Umbilical cord (tissue), 2 donors: ENCODE measurements around the gene ZNF714. TPM values are rescaled to one million over a fixed set of nuclear protein-coding genes. Genes with fewer than 3 reads are reported as not detected.

Experiments used
- DNase-seq: peaks from one replicate; pipeline ENCODE4 v3.0.0-alpha.2; 2015; ENCODE audit warnings: low spot score
- total RNA-seq: library from RNA; depleted of rRNA; stranded (reverse); fragments of >200 nt; gene quantifications from one replicate; pipeline ENCODE4 v1.2.3, GENCODE V29; 2014; ENCODE audit warnings: low replicate concordance; ENCODE audit not compliant: insufficient read depth

Gene ZNF714
- total RNA-seq = 11.8 TPM

DNA sequence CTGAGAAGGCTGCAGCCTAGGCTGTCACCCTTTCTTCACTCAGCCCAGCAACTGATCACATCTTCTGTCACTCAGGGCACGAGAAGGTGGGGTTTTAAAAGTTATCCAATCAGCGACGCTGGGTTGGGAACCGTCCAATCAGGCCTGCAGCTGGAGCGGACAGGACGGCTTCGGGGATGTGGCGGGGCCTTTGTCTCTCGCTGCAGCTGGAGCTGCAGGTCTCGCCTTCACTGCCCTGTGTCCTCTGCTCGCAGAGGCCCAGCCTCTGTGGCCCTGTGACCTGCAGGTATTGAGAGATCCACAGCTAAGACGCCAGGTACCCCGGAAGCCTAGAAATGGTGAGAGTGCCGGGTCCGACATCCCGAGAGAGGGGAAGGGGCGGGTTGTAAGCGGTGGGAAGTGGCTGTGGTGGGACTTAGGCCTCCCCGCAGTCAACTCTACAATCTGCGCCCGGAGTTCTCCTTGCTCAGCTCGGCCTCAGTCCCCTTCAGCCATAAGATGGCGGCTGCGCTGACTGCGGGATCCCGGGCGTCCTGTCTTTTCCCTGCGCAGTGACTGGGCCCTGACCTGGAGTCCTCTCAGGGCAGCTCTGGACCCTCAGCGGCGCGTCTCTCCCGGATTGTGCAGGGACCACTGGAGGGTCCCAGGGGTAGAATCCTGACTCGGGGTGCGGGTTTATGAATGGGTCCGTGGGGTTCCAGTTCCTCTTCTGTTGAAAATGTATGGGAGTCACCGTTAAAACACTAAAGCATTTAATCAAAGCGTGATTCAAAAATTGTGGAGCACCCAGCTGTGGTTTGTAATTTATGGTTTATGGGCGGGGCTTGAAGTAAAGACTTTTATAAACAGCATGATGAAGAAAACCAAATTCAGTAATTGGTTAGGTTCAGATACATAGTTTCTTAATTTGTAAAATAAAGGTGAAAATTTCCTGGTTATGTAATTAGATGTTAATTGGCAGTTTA, at the start of gene ZNF714:
Gene ZNF714, plus strand, starts transcription at position 193 of the 965 bp plus-strand sequence. CDS start 16,066 bp downstream, outside the sequence.
- peak; percentile 97 for DNase-seq

GRCh38 chr19:21045028-21045427, 37.0 kb upstream of the ZNF714 start:
- DNase-seq = no peak

DNA sequence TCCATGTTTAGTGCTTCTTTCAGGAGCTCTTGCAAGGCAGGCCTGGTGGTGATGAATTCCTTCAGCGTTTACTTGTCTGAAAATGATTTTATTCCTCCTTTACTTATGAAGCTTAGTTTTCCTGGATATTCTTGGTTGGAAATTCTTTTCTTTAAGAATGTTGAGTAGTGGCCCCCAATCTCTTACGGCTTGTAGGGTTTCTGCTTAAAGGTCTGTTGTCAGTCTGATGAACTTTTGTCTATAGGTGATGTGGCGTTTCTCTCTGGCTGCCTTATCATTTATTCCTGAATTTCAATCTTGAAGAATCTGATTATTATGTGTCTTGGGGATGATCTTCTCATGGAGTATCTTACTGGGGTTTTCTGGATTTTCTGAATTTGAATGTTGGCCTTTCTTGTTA, 35.5 kb upstream of the ZNF714 start:
- no peak for DNase-seq

- no peak for DNase-seq
These were observed 34.3 kb upstream of the ZNF714 start for GRCh38 chr19:21047716-21048115.

- DNase-seq = no peak
These were observed 29.1 kb upstream of the ZNF714 start for GRCh38 chr19:21052902-21053301.

- no peak for DNase-seq
These were observed 16.7 kb upstream of the ZNF714 start for GRCh38 chr19:21065336-21065735.

- DNase-seq = no peak
These were observed 2.3 kb downstream of the ZNF714 start for GRCh38 chr19:21084343-21084742.

- no peak for DNase-seq
These were observed 5.9 kb downstream of the ZNF714 start for GRCh38 chr19:21087871-21088270.

GRCh38 chr19:21092109-21092508, 10.1 kb downstream of the ZNF714 start:
- DNase-seq = peak; percentile 23

GRCh38 chr19:21094347-21095025, 12.5 kb downstream of the ZNF714 start:
- DNase-seq = no peak

DNA sequence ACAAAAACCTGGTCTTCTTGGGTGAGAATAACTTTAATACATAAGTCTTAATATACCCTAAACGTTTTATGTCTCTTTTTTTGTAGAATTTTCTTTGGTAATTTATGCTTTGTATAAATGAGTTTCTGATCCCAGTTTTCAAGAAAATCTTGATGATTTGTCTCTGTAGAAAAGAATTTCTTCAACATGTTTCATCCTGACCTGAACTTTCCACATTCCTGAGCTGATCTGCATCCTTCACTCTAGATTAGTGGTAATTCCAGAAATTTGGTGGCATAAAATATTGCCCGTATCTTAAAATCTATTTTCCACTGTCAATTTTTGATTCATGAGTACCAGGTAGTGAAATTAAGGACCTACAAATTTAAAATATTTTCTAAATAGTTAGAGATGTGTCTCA, 16.3 kb downstream of the ZNF714 start:
- DNase-seq = peak; percentile 33

DNA sequence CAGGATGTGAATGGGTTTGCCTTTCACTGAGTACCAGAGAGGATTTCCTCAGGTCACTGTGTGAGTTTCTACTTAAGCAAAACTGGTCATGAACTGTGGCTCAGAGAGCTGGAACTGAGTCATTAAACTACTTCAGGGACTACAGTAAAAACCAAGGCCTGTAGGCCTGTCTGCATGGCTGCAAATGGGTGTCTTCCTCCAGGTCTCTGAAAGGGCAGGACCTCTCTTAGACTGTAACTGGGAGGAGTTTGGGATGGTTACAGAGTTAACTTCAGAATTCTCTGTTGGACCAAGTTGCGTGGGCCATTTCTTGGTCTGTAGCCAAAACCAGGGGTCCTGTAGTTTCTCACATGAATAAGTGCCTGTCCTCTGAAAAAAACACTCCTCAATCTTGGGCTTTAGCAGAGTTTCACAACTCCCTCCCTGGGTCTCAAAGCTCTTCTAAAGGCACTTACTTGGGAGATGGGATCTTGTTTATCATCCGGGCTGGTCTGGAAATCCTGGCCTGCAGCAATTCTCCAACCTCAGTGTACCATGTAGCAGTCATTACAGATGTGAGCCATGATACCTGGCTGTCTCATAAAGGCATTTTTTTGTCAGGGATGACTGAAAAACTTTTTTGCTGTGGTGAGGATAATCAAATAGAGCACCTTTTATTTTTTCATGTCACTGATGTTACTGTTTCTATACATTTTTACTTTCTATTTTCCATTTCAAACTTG, 19.7 kb downstream of the ZNF714 start:
- DNase-seq = peak; percentile 75

DNA sequence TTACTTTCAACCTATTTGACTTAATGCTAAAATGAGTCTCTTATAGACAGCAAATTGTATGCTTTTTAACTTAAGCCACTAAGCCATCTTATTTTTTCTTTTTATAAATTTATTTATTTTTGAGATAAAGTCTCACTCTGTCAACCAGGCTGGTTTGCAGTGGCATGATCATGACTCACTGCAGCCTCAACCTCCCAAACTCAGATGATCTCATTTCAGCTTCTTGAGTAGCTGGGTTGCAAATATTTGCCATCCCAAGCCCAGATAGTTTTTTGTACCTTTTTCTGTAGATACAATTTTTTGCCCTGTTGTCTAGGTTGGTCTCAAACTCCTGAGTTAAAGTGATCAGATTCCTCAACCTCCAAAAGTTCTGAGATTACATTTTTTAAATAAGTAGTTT, 27.1 kb downstream of the ZNF714 start:
- DNase-seq = no peak

DNA sequence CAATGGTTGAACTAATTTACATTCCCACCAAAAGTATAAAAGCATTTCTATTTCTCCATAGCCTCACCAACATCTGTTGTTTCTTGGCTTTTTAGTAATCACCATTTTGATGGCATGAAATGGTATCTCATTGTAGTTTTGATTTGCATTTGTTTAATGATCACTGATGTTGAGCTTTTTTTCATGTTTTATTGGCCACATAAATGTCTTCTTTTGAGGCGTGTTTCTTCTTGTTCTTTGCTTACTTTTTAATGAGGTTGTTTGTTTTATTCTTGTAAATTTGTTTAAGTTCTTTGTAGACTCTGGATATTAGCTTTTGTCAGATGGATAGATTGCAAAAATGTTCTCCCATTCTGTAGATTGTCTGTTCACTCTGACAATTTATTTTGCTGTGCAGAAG, 28.2 kb downstream of the ZNF714 start:
- DNase-seq = no peak

DNA sequence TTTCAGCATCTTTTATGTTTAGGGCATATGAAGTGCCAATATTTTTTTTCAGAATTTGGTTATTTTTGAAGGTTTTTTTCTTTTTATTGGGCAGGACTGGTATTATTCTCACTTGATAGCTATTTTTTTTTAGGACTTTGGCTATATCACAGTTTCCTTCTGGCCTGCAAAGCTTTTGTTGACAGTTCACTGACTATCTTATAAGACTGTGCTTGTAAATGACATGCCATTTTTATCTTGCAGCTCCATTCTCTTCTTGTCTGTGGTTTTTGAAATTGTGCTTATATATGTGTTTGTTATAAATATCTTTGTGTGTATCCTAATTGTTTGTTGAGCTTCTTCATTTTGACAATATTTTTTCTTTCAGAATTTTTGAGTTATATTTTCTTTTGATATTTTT, 33.4 kb downstream of the ZNF714 start:
- no peak for DNase-seq

GRCh38 chr19:21117041-21117907, 35.3 kb downstream of the ZNF714 start:
- no peak for DNase-seq

DNA sequence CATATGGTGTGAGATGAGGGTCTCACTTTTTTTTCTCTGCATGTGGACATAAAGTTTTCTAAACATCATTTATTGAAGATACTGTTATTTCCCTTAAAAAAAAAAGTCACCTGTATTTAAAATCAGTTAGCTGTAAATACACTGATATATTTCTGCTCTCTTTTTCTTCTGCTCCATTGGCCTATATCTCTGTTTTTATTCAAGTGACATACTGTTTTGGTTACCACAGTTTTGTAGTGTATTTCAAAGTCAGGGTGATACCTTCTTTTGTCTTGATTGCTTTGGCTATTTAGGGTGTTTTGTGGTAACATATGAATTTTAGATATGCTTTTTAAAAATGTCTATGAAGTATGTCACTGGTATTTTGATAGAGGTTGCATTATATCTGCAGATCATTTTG, 44.1 kb downstream of the ZNF714 start:
- no peak for DNase-seq

GRCh38 chr19:21127001-21127400, 45.0 kb downstream of the ZNF714 start:
- no peak for DNase-seq

- peak; percentile 23 for DNase-seq
These were observed 45.9 kb downstream of the ZNF714 start for GRCh38 chr19:21127898-21128297.

- peak; percentile 36 for DNase-seq
These were observed 47.1 kb downstream of the ZNF714 start for GRCh38 chr19:21128901-21129698.
